8988T (cell line): Measurements from ENCODE around the gene ALDH4A1.

Source experiments
- DNase-seq: peaks from one replicate; pipeline ENCODE4 v3.0.0; 2011

ALDH4A1 gene

DNA sequence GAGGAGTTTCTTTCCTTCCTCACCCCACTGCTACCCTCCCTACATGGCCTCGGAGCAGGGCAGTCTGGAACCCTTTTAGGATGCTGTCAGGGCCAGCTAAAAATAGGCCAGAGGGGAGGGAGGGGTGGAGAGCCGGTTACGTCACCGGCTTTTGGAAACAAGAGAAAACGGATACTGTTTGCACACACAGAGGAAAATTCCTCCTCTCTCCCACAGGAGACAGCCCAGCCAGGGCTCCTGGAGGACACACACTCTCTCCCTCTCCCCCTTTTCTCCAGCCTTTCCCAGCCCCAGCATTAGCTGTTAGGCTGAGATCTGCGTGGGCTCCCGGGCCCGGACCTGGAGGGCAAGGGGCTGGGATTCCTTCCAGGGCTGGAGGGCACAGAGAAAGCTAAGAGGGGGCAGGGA, 20.0 kb upstream of the ALDH4A1 start:
- DNase-seq: no peak

GRCh38 chr1:18921516-18922251, 19.3 kb upstream of the ALDH4A1 start:
- DNase-seq: no peak

GRCh38 chr1:18920931-18921330, 18.6 kb upstream of the ALDH4A1 start:
- DNase-seq: no peak

GRCh38 chr1:18919956-18920355, 17.6 kb upstream of the ALDH4A1 start:
- no peak for DNase-seq

- DNase-seq: no peak
Observed at GRCh38 chr1:18919197-18919905, 17.0 kb upstream of the ALDH4A1 start.

DNA sequence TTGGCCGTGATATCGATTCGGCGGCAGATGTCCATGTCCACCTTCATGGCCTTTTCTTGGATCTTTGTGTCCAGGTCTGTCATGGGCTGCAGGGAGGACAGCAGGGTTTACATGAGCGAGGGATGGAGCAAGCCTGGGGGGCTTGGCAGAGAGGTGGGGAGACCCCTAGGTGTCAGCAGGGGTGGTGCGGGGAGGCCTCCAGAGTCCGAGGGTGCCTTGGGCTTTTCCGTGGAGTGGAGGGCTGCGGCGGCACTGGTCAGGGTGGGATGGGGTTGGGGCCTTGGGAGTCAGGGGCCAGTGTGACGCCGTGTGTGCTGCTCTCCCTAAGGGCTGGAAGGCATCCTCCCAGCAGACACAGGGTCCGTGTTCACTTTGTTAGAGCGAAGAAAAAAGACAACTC, 16.1 kb upstream of the ALDH4A1 start:
- DNase-seq: no peak

DNA sequence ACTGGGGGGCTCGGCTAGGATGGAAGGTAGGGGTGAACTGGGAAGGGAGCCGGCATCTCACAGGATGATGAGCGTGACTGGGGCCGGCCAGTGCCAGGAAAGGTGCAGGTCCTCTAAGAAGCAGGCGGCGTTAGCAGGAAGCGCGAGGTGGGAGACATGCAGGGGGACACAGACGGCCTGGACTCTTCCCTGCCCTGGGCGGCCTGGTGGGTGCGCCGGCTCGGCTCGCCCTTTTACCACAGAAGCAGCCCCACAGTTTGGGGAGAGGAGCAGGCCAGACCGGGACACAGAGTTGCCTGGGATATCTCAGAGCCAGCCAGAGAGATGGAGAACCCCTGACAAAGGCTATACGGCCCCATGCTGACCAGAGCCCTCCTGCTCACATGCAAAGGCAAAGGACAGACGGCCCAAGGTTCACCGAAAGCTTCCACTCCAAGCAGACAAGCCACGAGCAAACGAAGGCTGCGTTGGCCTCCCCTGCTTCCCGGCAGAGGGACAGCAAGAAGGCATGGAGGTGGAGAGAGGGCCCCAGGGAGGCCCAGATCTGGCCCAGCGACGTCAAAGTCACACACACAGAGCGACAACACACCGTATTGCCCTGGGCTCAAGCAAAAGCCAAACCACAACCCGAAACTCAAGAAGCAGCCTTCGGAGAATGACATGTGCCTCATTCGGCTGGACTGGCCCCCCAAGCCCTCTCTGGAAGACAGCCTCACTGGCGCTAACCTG, 14.9 kb upstream of the ALDH4A1 start:
- no peak for DNase-seq

- no peak for DNase-seq
Observed at GRCh38 chr1:18915341-18915740, 13.0 kb upstream of the ALDH4A1 start.

GRCh38 chr1:18913065-18913835, 10.9 kb upstream of the ALDH4A1 start:
- DNase-seq: peak; percentile 95

GRCh38 chr1:18912550-18912949, 10.2 kb upstream of the ALDH4A1 start:
- no peak for DNase-seq

GRCh38 chr1:18908911-18909771, 6.8 kb upstream of the ALDH4A1 start:
- DNase-seq: no peak

- DNase-seq: no peak
Observed at GRCh38 chr1:18907917-18908845, 5.8 kb upstream of the ALDH4A1 start.

DNA sequence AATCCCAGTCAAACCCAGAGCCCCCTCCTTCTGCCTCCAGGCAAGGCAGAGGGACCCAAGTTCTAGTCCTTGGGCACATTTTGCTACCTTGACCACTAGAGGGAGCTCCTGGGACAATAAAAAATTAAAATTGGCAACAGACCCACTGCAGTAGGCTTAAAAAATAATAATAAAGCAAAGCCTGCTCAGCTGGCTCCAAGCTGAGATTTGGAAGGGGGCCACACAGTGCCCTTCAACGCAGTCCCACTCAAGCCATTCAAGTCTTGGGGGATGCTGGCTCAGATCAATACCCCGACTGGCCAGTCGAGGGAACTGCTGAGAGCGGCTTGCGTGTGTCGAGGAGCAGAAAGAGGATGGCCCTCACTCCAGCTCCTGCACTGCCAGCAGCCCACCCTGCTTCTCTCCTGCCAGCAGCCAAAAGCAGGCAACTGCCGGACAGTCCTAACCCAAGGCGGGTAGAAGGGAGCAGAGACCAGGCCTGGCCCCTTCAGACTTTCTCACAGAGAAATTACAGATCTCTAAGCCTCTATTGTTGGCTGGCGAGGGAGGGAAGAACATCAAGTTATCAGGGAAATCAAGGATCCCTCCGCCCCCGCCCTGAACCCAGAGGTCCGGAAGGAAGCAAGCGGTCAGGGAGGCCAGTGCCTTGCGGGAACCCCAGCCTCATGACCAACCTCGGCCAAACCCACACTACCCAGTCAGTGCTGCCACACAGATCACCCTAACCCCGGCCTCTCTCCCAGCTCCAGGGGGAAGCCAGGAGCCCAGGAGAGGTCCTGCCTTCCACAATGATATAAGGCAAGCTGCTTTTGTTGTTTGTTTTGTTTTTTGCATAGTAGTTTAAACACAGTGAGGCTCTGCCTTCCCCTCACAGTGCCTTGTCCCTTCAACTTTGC, 4.9 kb upstream of the ALDH4A1 start:
- DNase-seq: peak; percentile 54

GRCh38 chr1:18903291-18903756, 969 bp upstream of the ALDH4A1 start:
- no peak for DNase-seq

DNA sequence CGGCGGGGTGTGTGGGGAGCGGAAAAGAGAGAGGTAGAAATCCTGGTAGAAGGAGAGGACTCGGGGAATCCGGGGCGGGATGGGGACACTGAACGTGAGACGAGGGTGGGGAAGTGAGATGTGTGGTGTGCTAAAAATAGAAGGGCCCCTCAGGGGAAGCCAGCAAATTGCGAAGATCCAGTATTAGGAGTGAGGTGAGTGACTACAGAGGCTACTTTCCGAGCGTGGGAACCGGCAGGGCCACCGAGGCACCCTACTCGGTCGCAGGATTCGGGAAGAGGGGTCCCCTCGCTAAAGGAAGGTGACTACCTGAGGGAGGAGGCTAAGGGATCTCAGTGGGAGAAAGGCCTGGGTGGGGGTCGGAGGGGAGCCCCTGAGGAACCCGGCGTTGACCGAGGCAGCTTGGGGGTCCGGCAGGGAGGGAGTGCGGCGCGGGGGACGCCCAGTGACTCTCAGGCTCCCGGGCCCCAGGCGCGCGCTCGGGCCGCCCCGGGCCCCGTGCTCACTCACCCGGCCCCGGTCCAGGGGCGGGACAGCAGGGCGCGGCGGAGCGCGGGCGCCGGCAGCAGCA, 318 bp downstream of the ALDH4A1 start:
- no peak for DNase-seq

DNA sequence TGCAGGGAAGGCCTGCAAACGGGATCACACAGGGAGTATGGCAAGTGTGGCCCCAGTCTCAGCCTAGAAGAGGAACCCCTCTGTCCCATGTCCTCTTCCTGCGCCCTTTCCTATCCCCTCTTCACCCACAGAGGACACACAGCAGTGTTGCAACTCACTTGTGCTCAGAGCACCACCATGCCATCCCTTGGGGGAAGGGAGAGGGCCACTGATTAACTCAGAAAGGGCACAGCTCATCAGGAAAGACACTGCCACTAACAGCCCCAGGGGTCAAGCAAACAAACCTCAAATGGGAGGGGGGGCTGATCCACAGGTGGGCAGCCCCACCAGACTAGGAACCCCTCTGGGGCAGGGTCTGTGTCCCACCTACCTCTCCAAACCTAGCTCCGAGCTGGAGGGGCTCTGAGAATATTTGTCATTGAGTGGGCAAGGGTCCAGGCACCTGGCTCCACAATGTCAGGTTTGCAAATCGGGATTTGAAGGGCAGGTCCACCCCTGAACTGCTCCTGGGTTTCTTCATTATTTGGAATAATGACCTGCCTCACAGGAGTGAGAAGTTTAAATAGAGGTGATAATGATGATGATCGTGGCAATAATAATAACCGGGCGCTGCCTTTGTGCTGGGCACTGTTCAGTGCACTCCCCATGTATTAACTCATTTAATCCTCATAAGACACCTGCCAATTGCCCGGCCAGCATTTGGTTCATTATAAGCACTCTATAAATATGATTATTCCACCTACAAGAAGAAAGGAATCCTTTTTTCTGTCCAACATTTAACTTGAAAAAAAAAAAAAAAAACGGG, 1.0 kb downstream of the ALDH4A1 start:
- no peak for DNase-seq

GRCh38 chr1:18900303-18900841, 2.0 kb downstream of the ALDH4A1 start:
- DNase-seq: no peak
